Nephron (organoid): ENCODE measurements around the gene CMYA5.

ENCODE experiments used
- H3K27ac Mint-ChIP-seq, 3 experiments: 2 replicates each; pipeline ENCODE4 v1.8.0; 2020; ENCODE audit warnings: mixed read lengths in 3 of 3, mild to moderate bottlenecking in 2 of 3, moderate library complexity in 1 of 3
- H3K27me3 Mint-ChIP-seq: 2 replicates; pipeline ENCODE4 v1.8.0; 2021; ENCODE audit warnings: low read depth, mild to moderate bottlenecking, moderate library complexity, mixed read lengths
- H3K36me3 Mint-ChIP-seq: 2 replicates; pipeline ENCODE4 v1.8.0; 2020; ENCODE audit warnings: low read depth, mixed read lengths
- H3K4me1 Mint-ChIP-seq: 2 replicates; pipeline ENCODE4 v1.8.0; 2020; ENCODE audit warnings: mixed read lengths
- H3K4me3 Mint-ChIP-seq, 3 experiments: 2 replicates each; pipeline ENCODE4 v1.8.0; 2020; ENCODE audit warnings: mild to moderate bottlenecking in 3 of 3, mixed read lengths in 3 of 3, moderate library complexity in 2 of 3
- H3K9me3 Mint-ChIP-seq: 2 replicates; pipeline ENCODE4 v1.8.0; 2020; ENCODE audit warnings: mixed read lengths
- TF ChIP-seq, protein P1 (sequence below), 3 experiments: fragments of 200-600 bp; sonication (generic); IDR thresholded peaks; one replicate each; pipeline ENCODE4 v1.5.0; 2021; ENCODE audit warnings: antibody characterized with exemption in 3 of 3; ENCODE audit not compliant: unreplicated experiment in 3 of 3

CMYA5 gene

DNA sequence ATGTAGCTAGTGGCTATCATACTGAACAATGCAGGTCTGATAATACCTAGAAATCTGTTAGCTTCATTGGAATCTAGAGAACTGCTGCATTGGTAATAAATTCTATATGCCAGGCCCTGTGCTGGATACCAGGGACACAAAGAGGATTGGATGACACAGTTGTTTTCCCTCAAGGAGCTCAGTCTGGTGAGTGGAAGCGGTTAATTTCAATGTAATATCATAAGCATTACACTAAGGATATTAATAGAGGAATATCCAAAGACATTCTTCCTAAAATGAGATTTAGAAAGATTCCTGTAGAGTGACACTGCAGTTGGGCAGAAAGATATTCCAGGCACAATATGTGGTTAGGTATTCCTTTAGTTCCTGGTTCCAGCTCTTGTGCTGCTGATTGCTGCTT, 5.9 kb downstream of the CMYA5 start:
- no peaks in the 10 kb centered on the region for H3K9me3 Mint-ChIP-seq
- TF ChIP-seq, protein P1, sequence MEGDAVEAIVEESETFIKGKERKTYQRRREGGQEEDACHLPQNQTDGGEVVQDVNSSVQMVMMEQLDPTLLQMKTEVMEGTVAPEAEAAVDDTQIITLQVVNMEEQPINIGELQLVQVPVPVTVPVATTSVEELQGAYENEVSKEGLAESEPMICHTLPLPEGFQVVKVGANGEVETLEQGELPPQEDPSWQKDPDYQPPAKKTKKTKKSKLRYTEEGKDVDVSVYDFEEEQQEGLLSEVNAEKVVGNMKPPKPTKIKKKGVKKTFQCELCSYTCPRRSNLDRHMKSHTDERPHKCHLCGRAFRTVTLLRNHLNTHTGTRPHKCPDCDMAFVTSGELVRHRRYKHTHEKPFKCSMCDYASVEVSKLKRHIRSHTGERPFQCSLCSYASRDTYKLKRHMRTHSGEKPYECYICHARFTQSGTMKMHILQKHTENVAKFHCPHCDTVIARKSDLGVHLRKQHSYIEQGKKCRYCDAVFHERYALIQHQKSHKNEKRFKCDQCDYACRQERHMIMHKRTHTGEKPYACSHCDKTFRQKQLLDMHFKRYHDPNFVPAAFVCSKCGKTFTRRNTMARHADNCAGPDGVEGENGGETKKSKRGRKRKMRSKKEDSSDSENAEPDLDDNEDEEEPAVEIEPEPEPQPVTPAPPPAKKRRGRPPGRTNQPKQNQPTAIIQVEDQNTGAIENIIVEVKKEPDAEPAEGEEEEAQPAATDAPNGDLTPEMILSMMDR (IDR thresholded peaks at IDR 0.05; ENCODE audit: unreplicated experiment in 3 of 3) = no peak
- peaks cover 59% of the 10 kb centered on the region for H3K4me1 Mint-ChIP-seq
- H3K27me3 Mint-ChIP-seq = no peaks in the 10 kb centered on the region
- H3K27ac Mint-ChIP-seq = peak overlapping the region; percentile 15 to 90 (median 49)
- H3K4me3 Mint-ChIP-seq = no peak overlapping the region
- H3K36me3 Mint-ChIP-seq = peaks cover 8% of the 10 kb centered on the region

DNA sequence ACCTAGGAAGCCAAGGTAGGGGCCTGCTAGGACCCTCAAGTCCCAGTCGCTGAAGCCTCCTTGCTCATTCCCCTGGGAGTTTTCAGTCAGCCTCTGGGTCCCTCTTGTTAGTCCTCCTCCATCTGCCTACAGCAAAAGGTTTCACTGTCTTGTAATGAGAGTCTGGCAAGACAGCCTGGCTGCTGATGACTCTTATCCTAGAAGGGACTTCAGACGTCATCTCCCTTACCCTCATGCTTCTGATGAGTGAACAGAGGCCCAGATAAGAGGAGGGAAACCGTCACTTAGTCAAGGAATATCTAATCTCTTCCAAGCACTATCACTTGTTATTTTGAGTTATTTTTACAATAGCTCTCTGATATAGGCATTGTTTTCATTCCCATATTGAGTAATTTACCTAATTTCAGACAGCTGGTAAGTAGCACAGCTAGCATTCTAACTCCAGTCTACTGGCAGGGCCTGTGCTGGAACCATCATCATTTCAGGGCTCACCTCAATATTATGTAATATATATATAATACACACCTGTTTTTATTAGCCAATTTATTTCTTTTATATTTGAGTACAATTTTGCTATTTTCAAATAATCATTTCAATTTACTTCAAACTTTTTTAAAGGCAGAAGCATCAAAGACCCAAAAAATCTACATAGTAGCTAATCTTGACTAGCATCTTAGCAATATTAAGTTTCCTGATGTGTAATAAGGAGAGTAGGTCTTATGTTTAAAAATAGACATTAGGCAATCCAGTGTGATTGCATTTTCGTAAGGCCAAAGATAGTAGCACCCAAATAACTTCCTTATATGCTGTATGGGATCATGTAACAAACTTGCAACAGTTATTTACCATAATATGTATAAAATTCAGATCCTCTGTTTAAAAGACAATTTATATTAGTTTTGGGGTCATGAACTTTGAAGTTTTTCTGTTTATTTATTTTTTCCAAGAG, 7.9 kb downstream of the CMYA5 start:
- H3K9me3 Mint-ChIP-seq = no peaks in the 10 kb centered on the region
- peak overlapping the region; percentile 53 to 85 (median 73) for H3K27ac Mint-ChIP-seq
- peaks cover 5% of the 10 kb centered on the region for H3K27me3 Mint-ChIP-seq
- H3K36me3 Mint-ChIP-seq = no peaks in the 10 kb centered on the region
- TF ChIP-seq, protein P1 (IDR thresholded peaks at IDR 0.05; ENCODE audit: unreplicated experiment in 3 of 3) = no peak
- H3K4me3 Mint-ChIP-seq = no peak overlapping the region
- H3K4me1 Mint-ChIP-seq = peaks cover 44% of the 10 kb centered on the region

DNA sequence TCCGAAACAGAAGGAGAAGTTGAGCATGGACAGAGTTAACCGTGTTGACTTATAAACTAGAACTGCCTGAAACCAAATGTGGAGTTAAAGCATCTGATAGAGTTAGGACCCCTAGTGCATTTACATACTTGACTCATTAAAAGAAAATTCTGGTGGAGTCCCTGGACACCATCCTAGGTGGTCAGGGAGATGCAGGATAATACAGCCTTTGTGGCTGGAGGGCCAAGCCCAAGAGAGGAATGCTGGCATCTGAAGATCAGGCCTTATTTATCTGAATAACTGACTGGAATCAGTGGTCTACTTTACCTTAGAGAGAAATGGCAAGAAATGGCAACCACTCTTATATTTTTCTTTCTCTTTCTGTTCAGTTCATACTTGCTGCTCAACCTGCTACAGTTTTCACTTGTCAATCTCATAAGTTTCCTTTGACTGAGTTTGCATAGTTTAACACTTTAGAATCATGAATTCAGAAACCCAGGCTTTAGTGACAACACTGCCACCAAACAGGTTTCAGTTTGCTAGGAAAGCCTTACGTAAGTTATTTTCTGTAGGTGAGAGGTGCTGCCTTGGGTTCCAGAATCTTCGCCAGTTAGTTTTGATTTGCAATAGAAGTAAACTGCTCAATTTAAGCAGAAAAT, 10.2 kb downstream of the CMYA5 start:
- H3K9me3 Mint-ChIP-seq = peaks cover 3% of the 10 kb centered on the region
- peaks cover 7% of the 10 kb centered on the region for H3K36me3 Mint-ChIP-seq
- H3K27me3 Mint-ChIP-seq = peaks cover 5% of the 10 kb centered on the region
- H3K27ac Mint-ChIP-seq = no peak overlapping the region
- no peak overlapping the region for H3K4me3 Mint-ChIP-seq
- H3K4me1 Mint-ChIP-seq = peaks cover 23% of the 10 kb centered on the region
- TF ChIP-seq, protein P1 (IDR thresholded peaks at IDR 0.05; ENCODE audit: unreplicated experiment in 3 of 3) = no peak

DNA sequence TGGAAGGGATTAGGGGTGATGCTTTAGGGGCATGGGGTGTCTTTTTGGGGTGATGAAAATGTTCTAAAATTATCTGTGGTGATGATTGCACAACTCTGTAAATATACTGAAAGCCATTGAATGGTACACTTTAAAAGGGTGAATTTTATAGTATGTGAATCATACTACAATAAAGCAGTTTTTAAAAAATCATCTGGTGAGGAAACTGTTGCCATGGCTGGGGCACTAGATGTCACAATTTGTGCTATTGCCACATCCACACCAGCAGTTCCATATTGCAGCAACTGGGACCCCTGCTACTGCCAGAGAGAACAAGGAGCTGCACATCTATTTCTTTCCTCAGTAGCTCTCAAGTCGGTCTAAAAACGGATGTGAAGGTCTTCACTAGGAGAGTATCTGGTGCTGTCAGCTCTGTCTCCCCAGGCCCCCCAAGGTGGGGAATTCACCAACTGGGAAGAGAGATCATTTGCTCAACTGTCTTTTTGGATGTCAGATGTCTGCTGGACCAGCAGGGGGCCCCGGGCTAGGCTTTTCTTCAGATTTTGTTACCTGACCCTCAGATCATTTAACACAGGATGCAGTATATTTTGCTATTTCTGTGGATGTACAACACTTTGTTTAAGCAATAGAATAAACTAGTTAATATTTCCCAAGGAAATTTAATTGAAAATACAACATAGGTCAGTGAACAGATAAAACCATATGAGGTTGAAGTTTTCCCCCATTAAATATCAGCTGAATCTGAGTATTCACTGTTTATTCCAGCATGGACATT, 13.2 kb downstream of the CMYA5 start:
- H3K36me3 Mint-ChIP-seq = peaks cover 22% of the 10 kb centered on the region
- no peak overlapping the region for H3K4me3 Mint-ChIP-seq
- H3K4me1 Mint-ChIP-seq = peaks cover 6% of the 10 kb centered on the region
- peaks cover 5% of the 10 kb centered on the region for H3K27me3 Mint-ChIP-seq
- H3K27ac Mint-ChIP-seq = no peak overlapping the region
- TF ChIP-seq, protein P1 (IDR thresholded peaks at IDR 0.05; ENCODE audit: unreplicated experiment in 3 of 3) = peak; percentile 57 to 61 (median 57)
- peaks cover 18% of the 10 kb centered on the region for H3K9me3 Mint-ChIP-seq

DNA sequence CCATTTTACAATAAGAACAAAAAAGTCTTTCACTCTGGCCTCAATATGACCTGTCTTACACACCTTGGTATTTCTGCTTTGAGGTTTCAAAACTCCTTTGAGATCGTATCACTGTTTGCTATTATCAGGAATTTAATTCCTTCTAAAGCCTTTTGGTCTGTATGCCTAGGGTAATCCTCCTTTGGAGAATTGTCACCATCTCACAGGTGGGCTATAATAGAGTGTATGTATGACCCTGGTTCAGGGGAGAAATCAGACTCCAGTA, 13.7 kb downstream of the CMYA5 start:
- Mint-ChIP-seq H3K9me3 (peaks cover 18% of the 10 kb centered on the region), H3K36me3 (peaks cover 22% of the 10 kb centered on the region), H3K4me3 (no peak overlapping the region), H3K27ac (peak overlapping the region in 1 of 3 experiments; percentile 28), H3K4me1 (peaks cover 4% of the 10 kb centered on the region), H3K27me3 (peaks cover 5% of the 10 kb centered on the region)
- TF ChIP-seq, protein P1 (IDR thresholded peaks at IDR 0.05; ENCODE audit: unreplicated experiment in 3 of 3) = no peak
